Testis (tissue), 2 donors: ENCODE results near the gene EEFSEC.

ENCODE experiments used
- CTCF ChIP-seq, 3 experiments: fragments of 450-650 bp in 2 of 3; fragments of 200-600 bp in 1 of 3; sonication (generic) in 1 of 3; IDR thresholded peaks; one replicate each; pipeline ENCODE4 v1.5.1; 2016 to 2019; ENCODE audit warnings: antibody characterized with exemption in 3 of 3, mild to moderate bottlenecking in 2 of 3, moderate library complexity in 1 of 3
- POLR2A ChIP-seq: fragments of 450-650 bp; IDR thresholded peaks from one replicate; pipeline ENCODE4 v1.6.1; 2017; ENCODE audit warnings: antibody characterized with exemption, mild to moderate bottlenecking, moderate library complexity

GRCh38 chr3:128278761-128279600, 125.7 kb downstream of the EEFSEC start:
- no peak for TF ChIP-seq CTCF (IDR thresholded peaks at IDR 0.05)
- TF ChIP-seq POLR2A: no peak
